Stimulated activated CD8-positive, alpha-beta memory T cell treated with anti-CD3 and anti-CD28 coated beads, Interleukin-4, amount 100 ng/mL, for 1 hour (primary cell): ENCODE data around the gene PARVB.

Source experiments
- DNase-seq, 2 donors: peaks; one replicate each; pipeline ENCODE4 v3.0.0-alpha.2; 2020; ENCODE audit warnings: low read depth in 2 of 2, low spot score in 1 of 2

Gene PARVB

GRCh38 chr22:44026630-44027511, 2.8 kb downstream of the PARVB start:
- peak; percentile 25 to 39 for DNase-seq

GRCh38 chr22:44028091-44028490, 4.0 kb downstream of the PARVB start:
- DNase-seq: no peak

- DNase-seq: no peak
Observed at GRCh38 chr22:44029069-44029468, 5.0 kb downstream of the PARVB start.

- DNase-seq: no peak
Observed at GRCh38 chr22:44030051-44030701, 6.1 kb downstream of the PARVB start.

- DNase-seq: no peak
Observed at GRCh38 chr22:44030702-44031082, 6.6 kb downstream of the PARVB start.

- no peak for DNase-seq
Observed at GRCh38 chr22:44031158-44031952, 7.3 kb downstream of the PARVB start.

GRCh38 chr22:44032126-44032730, 8.1 kb downstream of the PARVB start:
- DNase-seq: no peak

- DNase-seq: no peak
Observed at GRCh38 chr22:44033287-44033686, 9.2 kb downstream of the PARVB start.

- DNase-seq: no peak
Observed at GRCh38 chr22:44033694-44034093, 9.6 kb downstream of the PARVB start.

- DNase-seq: no peak
Observed at GRCh38 chr22:44037519-44038375, 13.6 kb downstream of the PARVB start.

- DNase-seq: no peak
Observed at GRCh38 chr22:44039566-44040171, 15.6 kb downstream of the PARVB start.

GRCh38 chr22:44042249-44043218, 18.4 kb downstream of the PARVB start:
- no peak for DNase-seq

- no peak for DNase-seq
Observed at GRCh38 chr22:44045145-44045544, 21.0 kb downstream of the PARVB start.

- no peak for DNase-seq
Observed at GRCh38 chr22:44046485-44047141, 22.5 kb downstream of the PARVB start.

- DNase-seq: no peak
Observed at GRCh38 chr22:44047891-44048301, 23.8 kb downstream of the PARVB start.

- no peak for DNase-seq
Observed at GRCh38 chr22:44049486-44050231, 25.6 kb downstream of the PARVB start.

GRCh38 chr22:44050766-44051355, 26.8 kb downstream of the PARVB start:
- DNase-seq: no peak
